Neural cell (in vitro differentiated cells): ENCODE data around the gene USP10. TPM values are rescaled to one million over a fixed set of nuclear protein-coding genes. Genes with fewer than 3 reads are reported as not detected.
A peak's percentile ranks its signal among the peaks of the same experiment; 100 is the strongest.

Experiments
- H2AFZ ChIP-seq: fragments of 200-600, 300-800 bp; sonication (generic), shearing (Covaris generic); 2 replicates; pipeline ENCODE4 v1.6.0; 2014; ENCODE audit warnings: low read depth, mild to moderate bottlenecking, antibody characterized with exemption, low read length, moderate library complexity
- H3F3A ChIP-seq: fragments of 200-600 bp; shearing (Covaris generic); 2 replicates; pipeline ENCODE4 v1.6.1; 2016; ENCODE audit warnings: mild to moderate bottlenecking, moderate library complexity, mixed read lengths, antibody characterized with exemption, low read length; ENCODE audit not compliant: insufficient read depth, poor library complexity, severe bottlenecking
- H3K27ac ChIP-seq: fragments of 200-600, 300-800 bp; sonication (generic), shearing (Covaris generic); 2 replicates; pipeline ENCODE4 v1.5.1; 2014; ENCODE audit warnings: mild to moderate bottlenecking, low read length, moderate library complexity
- H3K27me3 ChIP-seq: fragments of 300-800, 200-600 bp; sonication (generic), shearing (Covaris generic); 2 replicates; pipeline ENCODE4 v1.6.0; 2014; ENCODE audit warnings: mild to moderate bottlenecking, low read depth, low read length, moderate library complexity; ENCODE audit not compliant: insufficient read depth
- H3K36me3 ChIP-seq: fragments of 300-800, 200-600 bp; sonication (generic), shearing (Covaris generic); 2 replicates; pipeline ENCODE4 v1.5.1; 2014; ENCODE audit warnings: mild to moderate bottlenecking, antibody characterized with exemption, low read length, moderate library complexity; ENCODE audit not compliant: insufficient read depth
- H3K4me2 ChIP-seq: fragments of 300-800, 200-600 bp; sonication (generic), shearing (Covaris generic); 2 replicates; pipeline ENCODE4 v1.6.0; 2014; ENCODE audit warnings: mild to moderate bottlenecking, low read length
- H3K4me3 ChIP-seq: fragments of 300-800, 200-600 bp; sonication (generic), shearing (Covaris generic); 2 replicates; pipeline ENCODE4 v1.5.1; 2014; ENCODE audit warnings: mild to moderate bottlenecking, low read length, moderate library complexity
- H3K79me2 ChIP-seq: fragments of 200-600 bp; shearing (Covaris generic); replicated peaks from 2 replicates; pipeline ENCODE4 v1.6.0; 2014; ENCODE audit warnings: mild to moderate bottlenecking, low read length, moderate library complexity; ENCODE audit not compliant: insufficient read depth
- H3K9ac ChIP-seq: fragments of 300-800, 200-600 bp; sonication (generic), shearing (Covaris generic); 2 replicates; pipeline ENCODE4 v1.6.1; 2016; ENCODE audit warnings: mild to moderate bottlenecking, low read length, mixed read lengths
- H3K9me2 ChIP-seq: fragments of 200-600 bp; shearing (Covaris generic); 2 replicates; pipeline ENCODE4 v1.6.1; 2016; ENCODE audit warnings: mild to moderate bottlenecking, low read length, mixed read lengths; ENCODE audit not compliant: insufficient read depth
- H3K9me3 ChIP-seq: fragments of 200-600, 300-800 bp; sonication (generic), shearing (Covaris generic); 2 replicates; pipeline ENCODE4 v1.6.1; 2016; ENCODE audit warnings: mild to moderate bottlenecking, mixed run types, low read length, moderate library complexity, mixed read lengths
- H4K20me1 ChIP-seq: fragments of 200-600 bp; shearing (Covaris generic); 2 replicates; pipeline ENCODE4 v1.6.1; 2016; ENCODE audit warnings: mild to moderate bottlenecking, mixed run types; ENCODE audit not compliant: insufficient read depth
- EP300 ChIP-seq: fragments of 450-650 bp; conservative IDR thresholded peaks from 2 replicates; pipeline ENCODE4 v1.6.1; 2014; ENCODE audit warnings: antibody characterized with exemption, mild to moderate bottlenecking, moderate library complexity; ENCODE audit not compliant: poor library complexity, severe bottlenecking
- EZH2 ChIP-seq: fragments of 200-600, 300-800 bp; shearing (Covaris generic), sonication (generic); IDR thresholded peaks from 2 replicates; pipeline ENCODE4 v1.6.1; 2014; ENCODE audit warnings: antibody characterized with exemption, low read length, borderline replicate concordance, mild to moderate bottlenecking; ENCODE audit not compliant: insufficient read depth, poor library complexity, severe bottlenecking
- MXI1 ChIP-seq: fragments of 450-650 bp; conservative IDR thresholded peaks from 2 replicates; pipeline ENCODE4 v1.6.1; 2014; ENCODE audit warnings: antibody characterized with exemption, mild to moderate bottlenecking; ENCODE audit not compliant: poor library complexity, severe bottlenecking
- POLR2AphosphoS5 ChIP-seq: IDR thresholded peaks from 2 replicates; pipeline ENCODE4 v1.6.1; 2012
- RAD21 ChIP-seq: fragments of 450-650 bp; conservative IDR thresholded peaks from 2 replicates; pipeline ENCODE4 v1.6.1; 2014; ENCODE audit warnings: antibody characterized with exemption, mild to moderate bottlenecking, moderate library complexity
- REST ChIP-seq: IDR thresholded peaks from 2 replicates; pipeline ENCODE4 v1.6.1; 2012; ENCODE audit warnings: borderline replicate concordance
- SMC3 ChIP-seq: fragments of 450-650 bp; conservative IDR thresholded peaks from 2 replicates; pipeline ENCODE4 v1.6.1; 2014; ENCODE audit warnings: antibody characterized with exemption, mild to moderate bottlenecking, moderate library complexity; ENCODE audit not compliant: poor library complexity
- TAF1 ChIP-seq: IDR thresholded peaks from 2 replicates; pipeline ENCODE4 v1.6.1; 2012; ENCODE audit warnings: low read depth
- polyA plus RNA-seq: library from polyadenylated mRNA; depleted of rRNA; stranded (reverse); fragments of >200 nt; gene quantifications from 2 replicates; pipeline ENCODE4 v1.2.3, GENCODE V29; 2014
- TF ChIP-seq, protein P1 (sequence below): fragments of 450-650 bp; IDR thresholded peaks from 2 replicates; pipeline ENCODE4 v1.5.1; 2014; ENCODE audit warnings: antibody characterized with exemption, mild to moderate bottlenecking, moderate library complexity; ENCODE audit not compliant: poor library complexity, severe bottlenecking

USP10 gene
- polyA plus RNA-seq, 1 donor from 2014 or later, result 48.9 TPM

GRCh38 chr16:84737192-84738011 lies 37.6 kb downstream of the USP10 start:
- Histone ChIP-seq H3K4me3 (no peak overlapping the region), H4K20me1 (no peaks in the 10 kb centered on the region), H3K27me3 (no peaks in the 10 kb centered on the region), H3K9me2 (no peaks in the 10 kb centered on the region), H3K27ac (no peak overlapping the region), H3K9ac (no peak overlapping the region), H3F3A (no peaks in the 10 kb centered on the region), H3K36me3 (no peaks in the 10 kb centered on the region), H3K4me2 (no peak overlapping the region), H2AFZ (no peak overlapping the region), H3K9me3 (no peaks in the 10 kb centered on the region), H3K79me2 (peaks cover 24% of the 10 kb centered on the region)
- no peak for TF ChIP-seq EP300
- no peak for TF ChIP-seq EZH2
- TF ChIP-seq REST, result no peak
- TF ChIP-seq RAD21, result no peak
- no peak for TF ChIP-seq TAF1
- TF ChIP-seq SMC3, result no peak
- no peak for TF ChIP-seq MXI1
- TF ChIP-seq, protein P1, sequence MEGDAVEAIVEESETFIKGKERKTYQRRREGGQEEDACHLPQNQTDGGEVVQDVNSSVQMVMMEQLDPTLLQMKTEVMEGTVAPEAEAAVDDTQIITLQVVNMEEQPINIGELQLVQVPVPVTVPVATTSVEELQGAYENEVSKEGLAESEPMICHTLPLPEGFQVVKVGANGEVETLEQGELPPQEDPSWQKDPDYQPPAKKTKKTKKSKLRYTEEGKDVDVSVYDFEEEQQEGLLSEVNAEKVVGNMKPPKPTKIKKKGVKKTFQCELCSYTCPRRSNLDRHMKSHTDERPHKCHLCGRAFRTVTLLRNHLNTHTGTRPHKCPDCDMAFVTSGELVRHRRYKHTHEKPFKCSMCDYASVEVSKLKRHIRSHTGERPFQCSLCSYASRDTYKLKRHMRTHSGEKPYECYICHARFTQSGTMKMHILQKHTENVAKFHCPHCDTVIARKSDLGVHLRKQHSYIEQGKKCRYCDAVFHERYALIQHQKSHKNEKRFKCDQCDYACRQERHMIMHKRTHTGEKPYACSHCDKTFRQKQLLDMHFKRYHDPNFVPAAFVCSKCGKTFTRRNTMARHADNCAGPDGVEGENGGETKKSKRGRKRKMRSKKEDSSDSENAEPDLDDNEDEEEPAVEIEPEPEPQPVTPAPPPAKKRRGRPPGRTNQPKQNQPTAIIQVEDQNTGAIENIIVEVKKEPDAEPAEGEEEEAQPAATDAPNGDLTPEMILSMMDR, result no peak
- TF ChIP-seq POLR2AphosphoS5, result no peak

- no peak overlapping the region for H3K4me2 ChIP-seq
- H4K20me1 ChIP-seq, result no peaks in the 10 kb centered on the region
These were observed 38.6 kb downstream of the USP10 start for GRCh38 chr16:84738255-84739038.

More at GRCh38 chr16:84738255-84739038, 38.6 kb downstream of the USP10 start:
- H3K27ac ChIP-seq, result no peak overlapping the region
- H3K9me2 ChIP-seq, result no peaks in the 10 kb centered on the region
- no peaks in the 10 kb centered on the region for H3K27me3 ChIP-seq
- TF ChIP-seq SMC3, result peak; percentile 75
- no peak for TF ChIP-seq POLR2AphosphoS5
- TF ChIP-seq EZH2, result no peak
- TF ChIP-seq, protein P1, result peak; percentile 76
- peak; percentile 66 for TF ChIP-seq RAD21
- no peak overlapping the region for H3K9ac ChIP-seq
- no peaks in the 10 kb centered on the region for H3F3A ChIP-seq
- H3K9me3 ChIP-seq, result no peaks in the 10 kb centered on the region
- H3K79me2 ChIP-seq, result peaks cover 13% of the 10 kb centered on the region
- H3K36me3 ChIP-seq, result no peaks in the 10 kb centered on the region
- no peak overlapping the region for H3K4me3 ChIP-seq
- H2AFZ ChIP-seq, result no peak overlapping the region
